Uterus (tissue), 2 donors: ENCODE data around the gene SHROOM3.

Experiments
- POLR2A ChIP-seq, 2 donors: fragments of 450-650 bp; IDR thresholded peaks; one replicate each; pipeline ENCODE4 v1.6.1; 2016; ENCODE audit warnings: antibody characterized with exemption in 2 of 2, mild to moderate bottlenecking in 1 of 2, moderate library complexity in 1 of 2
- TF ChIP-seq, protein P1 (sequence below), 4 experiments: fragments of 200-600 bp in 2 of 4; fragments of 450-650 bp in 2 of 4; sonication (generic) in 2 of 4; IDR thresholded peaks; one replicate each; pipeline ENCODE4 v1.5.1; 2016 to 2019; ENCODE audit warnings: antibody characterized with exemption in 4 of 4, mild to moderate bottlenecking in 2 of 4, moderate library complexity in 1 of 4

DNA sequence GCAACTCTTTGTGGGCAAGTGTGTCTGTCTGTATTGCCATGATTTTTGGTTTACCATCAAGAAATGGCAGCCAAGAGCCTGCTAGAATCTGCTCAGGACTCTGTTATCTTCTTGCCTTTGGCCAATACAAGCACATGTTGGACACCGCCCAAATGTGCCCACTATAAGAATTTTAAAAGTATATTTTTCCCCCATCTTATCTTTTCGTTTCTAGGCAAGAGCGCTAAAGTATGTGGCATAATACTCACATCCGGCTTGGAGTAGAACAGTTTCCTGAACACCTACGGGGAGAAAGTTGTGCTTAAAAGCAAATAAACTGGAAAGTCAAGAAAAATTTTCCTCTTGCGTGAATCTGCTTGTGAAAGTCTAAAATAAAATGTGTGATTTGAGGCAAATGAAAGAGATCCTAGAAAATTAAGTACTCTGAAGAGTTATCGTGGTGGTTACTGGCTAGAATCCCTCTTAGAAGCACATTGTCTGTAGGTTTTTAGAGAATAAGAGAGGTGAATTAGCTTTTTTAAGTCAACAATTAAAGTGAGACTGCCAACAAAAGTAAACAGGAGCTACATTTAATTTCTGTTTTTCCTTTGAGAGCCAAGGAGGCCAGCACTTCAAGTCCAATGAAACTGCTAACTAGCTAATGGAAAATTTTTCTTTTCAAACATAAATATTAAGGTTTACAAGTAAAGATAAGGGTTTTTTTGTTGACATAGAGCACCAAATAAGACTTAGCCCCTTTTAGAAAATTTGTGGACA lies 242.7 kb downstream of the SHROOM3 start:
- TF ChIP-seq POLR2A (IDR thresholded peaks at IDR 0.05), result no peak
- TF ChIP-seq, protein P1, sequence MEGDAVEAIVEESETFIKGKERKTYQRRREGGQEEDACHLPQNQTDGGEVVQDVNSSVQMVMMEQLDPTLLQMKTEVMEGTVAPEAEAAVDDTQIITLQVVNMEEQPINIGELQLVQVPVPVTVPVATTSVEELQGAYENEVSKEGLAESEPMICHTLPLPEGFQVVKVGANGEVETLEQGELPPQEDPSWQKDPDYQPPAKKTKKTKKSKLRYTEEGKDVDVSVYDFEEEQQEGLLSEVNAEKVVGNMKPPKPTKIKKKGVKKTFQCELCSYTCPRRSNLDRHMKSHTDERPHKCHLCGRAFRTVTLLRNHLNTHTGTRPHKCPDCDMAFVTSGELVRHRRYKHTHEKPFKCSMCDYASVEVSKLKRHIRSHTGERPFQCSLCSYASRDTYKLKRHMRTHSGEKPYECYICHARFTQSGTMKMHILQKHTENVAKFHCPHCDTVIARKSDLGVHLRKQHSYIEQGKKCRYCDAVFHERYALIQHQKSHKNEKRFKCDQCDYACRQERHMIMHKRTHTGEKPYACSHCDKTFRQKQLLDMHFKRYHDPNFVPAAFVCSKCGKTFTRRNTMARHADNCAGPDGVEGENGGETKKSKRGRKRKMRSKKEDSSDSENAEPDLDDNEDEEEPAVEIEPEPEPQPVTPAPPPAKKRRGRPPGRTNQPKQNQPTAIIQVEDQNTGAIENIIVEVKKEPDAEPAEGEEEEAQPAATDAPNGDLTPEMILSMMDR (IDR thresholded peaks at IDR 0.05), result no peak
